Parathyroid adenoma (tissue), 2 donors: Measurements from ENCODE around the gene AP5B1.

ENCODE experiments used
- H2AFZ ChIP-seq: fragments of 300-600 bp; sonication (generic); one replicate; pipeline ENCODE4 v1.7.0; 2017; ENCODE audit warnings: antibody characterized with exemption, mild to moderate bottlenecking
- H3K27ac ChIP-seq: fragments of 300-600 bp; sonication (generic); one replicate; pipeline ENCODE4 v1.7.0; 2017
- H3K27me3 ChIP-seq: fragments of 300-600 bp; sonication (generic); one replicate; pipeline ENCODE4 v1.7.0; 2017; ENCODE audit warnings: low read length; ENCODE audit not compliant: control insufficient read depth, insufficient read depth
- H3K36me3 ChIP-seq: fragments of 300-600 bp; sonication (generic); one replicate; pipeline ENCODE4 v1.7.0; 2017; ENCODE audit warnings: low read length; ENCODE audit not compliant: control insufficient read depth, insufficient read depth
- H3K4me1 ChIP-seq: fragments of 300-600 bp; sonication (generic); one replicate; pipeline ENCODE4 v1.7.0; 2017; ENCODE audit warnings: control low read depth
- H3K4me2 ChIP-seq: fragments of 300-600 bp; sonication (generic); one replicate; pipeline ENCODE4 v1.7.0; 2017; ENCODE audit warnings: low read length
- H3K4me3 ChIP-seq: fragments of 300-600 bp; sonication (generic); one replicate; pipeline ENCODE4 v1.7.0; 2017; ENCODE audit warnings: low read depth, low read length
- H3K79me2 ChIP-seq: fragments of 300-600 bp; sonication (generic); one replicate; pipeline ENCODE4 v1.7.0; 2017; ENCODE audit warnings: control low read depth
- H3K9ac ChIP-seq: fragments of 300-600 bp; sonication (generic); one replicate; pipeline ENCODE4 v1.7.0; 2017; ENCODE audit warnings: mild to moderate bottlenecking
- H3K9me3 ChIP-seq: fragments of 300-600 bp; sonication (generic); one replicate; pipeline ENCODE4 v1.7.0; 2017; ENCODE audit warnings: low read length; ENCODE audit not compliant: control insufficient read depth
- CTCF ChIP-seq: fragments of 300-600 bp; sonication (generic); IDR thresholded peaks from one replicate; pipeline ENCODE4 v1.7.0; 2017; ENCODE audit warnings: antibody characterized with exemption, mild to moderate bottlenecking
- donor health status: primary hyperparathyroidism.

The AP5B1 gene

GRCh38 chr11:65744026-65744698, 36.6 kb downstream of the AP5B1 start:
- TF ChIP-seq CTCF, result no peak
- Histone ChIP-seq H3K79me2 (no peaks in the 10 kb centered on the region), H3K27me3 (no peaks in the 10 kb centered on the region), H3K4me2 (no peak overlapping the region), H3K27ac (no peak overlapping the region), H3K9me3 (no peaks in the 10 kb centered on the region), H3K36me3 (no peaks in the 10 kb centered on the region), H3K4me1 (peaks cover 7% of the 10 kb centered on the region), H2AFZ (no peak overlapping the region), H3K9ac (no peak overlapping the region), H3K4me3 (no peak overlapping the region)

- Histone ChIP-seq H3K4me3 (no peak overlapping the region), H3K4me2 (no peak overlapping the region), H3K9me3 (no peaks in the 10 kb centered on the region), H3K36me3 (no peaks in the 10 kb centered on the region), H3K27ac (no peak overlapping the region), H3K9ac (no peak overlapping the region), H3K27me3 (no peaks in the 10 kb centered on the region), H3K79me2 (no peaks in the 10 kb centered on the region), H2AFZ (no peak overlapping the region), H3K4me1 (peaks cover 7% of the 10 kb centered on the region)
- TF ChIP-seq CTCF, result no peak
These were observed 37.1 kb downstream of the AP5B1 start for GRCh38 chr11:65743681-65744025.

- Histone ChIP-seq H3K4me3 (no peak overlapping the region), H3K4me1 (peaks cover 7% of the 10 kb centered on the region), H3K4me2 (no peak overlapping the region), H3K9me3 (no peaks in the 10 kb centered on the region), H3K9ac (no peak overlapping the region), H3K36me3 (no peaks in the 10 kb centered on the region), H3K27ac (peak overlapping the region; percentile 67), H2AFZ (peak overlapping the region; percentile 62), H3K79me2 (no peaks in the 10 kb centered on the region), H3K27me3 (no peaks in the 10 kb centered on the region)
- TF ChIP-seq CTCF, result no peak
These were observed 38.4 kb downstream of the AP5B1 start for GRCh38 chr11:65742353-65742752.

- H3K79me2 ChIP-seq, result no peaks in the 10 kb centered on the region
- H3K4me2 ChIP-seq, result no peak overlapping the region
- H3K9ac ChIP-seq, result no peak overlapping the region
- no peaks in the 10 kb centered on the region for H3K9me3 ChIP-seq
- H3K4me3 ChIP-seq, result no peak overlapping the region
- no peak for TF ChIP-seq CTCF
- H3K4me1 ChIP-seq, result peaks cover 7% of the 10 kb centered on the region
- H2AFZ ChIP-seq, result no peak overlapping the region
- H3K27ac ChIP-seq, result no peak overlapping the region
- H3K27me3 ChIP-seq, result no peaks in the 10 kb centered on the region
- no peaks in the 10 kb centered on the region for H3K36me3 ChIP-seq
These were observed 39.6 kb downstream of the AP5B1 start for GRCh38 chr11:65741185-65741584.

GRCh38 chr11:65739022-65739421, 41.8 kb downstream of the AP5B1 start:
- Histone ChIP-seq H3K4me2 (no peak overlapping the region), H2AFZ (no peak overlapping the region), H3K36me3 (no peaks in the 10 kb centered on the region), H3K27ac (no peak overlapping the region), H3K9me3 (no peaks in the 10 kb centered on the region), H3K9ac (no peak overlapping the region), H3K27me3 (no peaks in the 10 kb centered on the region), H3K4me1 (peaks cover 7% of the 10 kb centered on the region), H3K4me3 (no peak overlapping the region), H3K79me2 (no peaks in the 10 kb centered on the region)
- TF ChIP-seq CTCF, result no peak
